IMR-90 (cell line): ENCODE measurements around the gene MED23.

Experiments
- CTCF ChIP-seq: conservative IDR thresholded peaks from 2 replicates; pipeline ENCODE4 v1.5.1; 2012; ENCODE audit warnings: mild to moderate bottlenecking, low read depth, low read length, improper control_type of control experiment
- POLR2A ChIP-seq: IDR thresholded peaks from 2 replicates; pipeline ENCODE4 v1.6.1; 2012; ENCODE audit warnings: mild to moderate bottlenecking, low read depth, low read length
- RAD21 ChIP-seq: IDR thresholded peaks from 2 replicates; pipeline ENCODE4 v1.6.1; 2012; ENCODE audit warnings: low read length, improper control_type of control experiment

- TF ChIP-seq CTCF (no peak), POLR2A (no peak), RAD21 (no peak)
These were observed 14.5 kb upstream of the MED23 start for GRCh38 chr6:131642565-131642964.
